Type B pancreatic cell (in vitro differentiated cells): ENCODE results near the gene ZDHHC7. TPM values are rescaled to one million over a fixed set of nuclear protein-coding genes. Genes with fewer than 3 reads are reported as not detected.

Experiments
- DNase-seq: peaks from one replicate; pipeline ENCODE4 v3.0.0; 2021; ENCODE audit warnings: mixed read lengths; ENCODE audit not compliant: unreplicated experiment; ENCODE audit errors: extremely low spot score
- H3K27ac Mint-ChIP-seq: 2 replicates; pipeline ENCODE4 v1.8.0; 2021; ENCODE audit warnings: mild to moderate bottlenecking, mixed read lengths
- H3K27me3 Mint-ChIP-seq: 2 replicates; pipeline ENCODE4 v1.8.0; 2021; ENCODE audit warnings: mixed read lengths
- H3K36me3 Mint-ChIP-seq: 2 replicates; pipeline ENCODE4 v1.8.0; 2021; ENCODE audit warnings: mixed read lengths
- H3K4me1 Mint-ChIP-seq: one replicate; pipeline ENCODE4 v1.8.0; 2021; ENCODE audit warnings: mixed read lengths; ENCODE audit not compliant: unreplicated experiment
- H3K4me3 Mint-ChIP-seq: 2 replicates; pipeline ENCODE4 v1.8.0; 2021; ENCODE audit warnings: mild to moderate bottlenecking, mixed read lengths
- H3K9me3 Mint-ChIP-seq: 2 replicates; pipeline ENCODE4 v1.8.0; 2021; ENCODE audit warnings: mixed read lengths
- total RNA-seq: library from RNA; stranded (reverse); gene quantifications from 2 replicates; pipeline ENCODE4 v1.2.1, GENCODE V29; 2021; ENCODE audit warnings: low replicate concordance
- TF ChIP-seq, protein P1 (sequence below): fragments of 200-600 bp; sonication (generic); conservative IDR thresholded peaks from 2 replicates; pipeline ENCODE4 v1.5.0; 2021; ENCODE audit warnings: antibody characterized with exemption, mild to moderate bottlenecking

The ZDHHC7 gene
- total RNA-seq, 1 donor from 2014 or later, result 47.1 TPM

DNA sequence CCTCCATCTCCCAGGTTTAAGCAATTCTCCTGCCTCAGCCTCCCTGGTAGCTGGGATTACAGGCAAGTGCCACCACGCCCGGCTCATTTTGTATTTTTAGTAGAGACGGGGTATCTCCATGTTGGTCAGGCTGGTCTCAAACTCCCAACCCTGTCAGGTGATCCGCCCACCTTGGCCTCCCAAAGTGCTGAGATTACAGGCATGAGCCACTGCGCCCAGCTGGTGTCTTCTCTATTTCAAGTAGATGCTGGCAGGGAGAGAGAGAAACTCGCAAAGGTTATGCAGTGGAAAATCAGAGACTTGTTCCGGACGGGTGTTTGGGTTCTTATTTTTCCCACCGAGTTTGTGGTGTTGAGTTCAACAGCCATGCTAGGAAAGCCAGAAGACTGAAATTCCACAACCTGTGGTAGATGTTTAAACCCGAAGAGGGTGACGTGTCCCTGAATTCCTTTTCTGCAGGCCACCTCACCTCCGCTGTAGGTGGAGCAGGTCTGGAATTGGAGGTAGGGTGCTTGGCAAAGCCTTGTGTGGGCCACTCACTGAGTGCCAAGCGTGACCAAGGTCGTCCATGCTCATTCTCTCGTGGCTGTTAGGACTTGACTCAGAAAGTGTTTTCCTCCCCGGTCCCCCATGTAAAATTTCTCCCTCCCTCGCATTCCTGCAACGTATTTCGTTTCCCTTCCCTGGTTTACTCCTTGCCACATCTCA is 7.3 kb upstream of the ZDHHC7 start:
- no peaks in the 10 kb centered on the region for H3K9me3 Mint-ChIP-seq
- no peaks in the 10 kb centered on the region for H3K36me3 Mint-ChIP-seq
- no peak overlapping the region for H3K4me3 Mint-ChIP-seq
- no peak for DNase-seq
- H3K4me1 Mint-ChIP-seq, result peaks cover 22% of the 10 kb centered on the region
- no peak overlapping the region for H3K27ac Mint-ChIP-seq
- peaks cover 3% of the 10 kb centered on the region for H3K27me3 Mint-ChIP-seq
- TF ChIP-seq, protein P1, sequence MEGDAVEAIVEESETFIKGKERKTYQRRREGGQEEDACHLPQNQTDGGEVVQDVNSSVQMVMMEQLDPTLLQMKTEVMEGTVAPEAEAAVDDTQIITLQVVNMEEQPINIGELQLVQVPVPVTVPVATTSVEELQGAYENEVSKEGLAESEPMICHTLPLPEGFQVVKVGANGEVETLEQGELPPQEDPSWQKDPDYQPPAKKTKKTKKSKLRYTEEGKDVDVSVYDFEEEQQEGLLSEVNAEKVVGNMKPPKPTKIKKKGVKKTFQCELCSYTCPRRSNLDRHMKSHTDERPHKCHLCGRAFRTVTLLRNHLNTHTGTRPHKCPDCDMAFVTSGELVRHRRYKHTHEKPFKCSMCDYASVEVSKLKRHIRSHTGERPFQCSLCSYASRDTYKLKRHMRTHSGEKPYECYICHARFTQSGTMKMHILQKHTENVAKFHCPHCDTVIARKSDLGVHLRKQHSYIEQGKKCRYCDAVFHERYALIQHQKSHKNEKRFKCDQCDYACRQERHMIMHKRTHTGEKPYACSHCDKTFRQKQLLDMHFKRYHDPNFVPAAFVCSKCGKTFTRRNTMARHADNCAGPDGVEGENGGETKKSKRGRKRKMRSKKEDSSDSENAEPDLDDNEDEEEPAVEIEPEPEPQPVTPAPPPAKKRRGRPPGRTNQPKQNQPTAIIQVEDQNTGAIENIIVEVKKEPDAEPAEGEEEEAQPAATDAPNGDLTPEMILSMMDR, result no peak

DNA sequence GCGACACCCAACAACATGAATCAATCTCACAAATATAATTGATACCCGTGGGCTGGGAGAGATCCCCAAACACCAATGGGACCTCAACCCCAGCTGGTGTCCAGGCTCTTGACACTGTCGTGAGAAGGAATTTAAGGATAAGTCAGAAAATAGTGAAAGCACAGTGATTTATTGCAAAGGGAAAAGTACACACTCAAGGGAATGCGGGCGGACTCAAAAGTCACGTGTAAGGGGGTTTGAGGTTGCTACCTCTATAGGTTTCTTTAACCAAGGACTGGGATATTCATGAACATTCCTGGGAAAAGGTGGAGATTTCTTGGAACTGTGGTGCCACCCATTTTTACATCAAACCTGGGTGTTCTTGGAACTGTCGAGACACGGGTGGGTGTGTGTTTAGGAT is 6.3 kb upstream of the ZDHHC7 start:
- Mint-ChIP-seq H3K27me3 (peaks cover 3% of the 10 kb centered on the region), H3K4me3 (no peak overlapping the region), H3K36me3 (no peaks in the 10 kb centered on the region), H3K27ac (peak overlapping the region; percentile 61), H3K4me1 (peaks cover 22% of the 10 kb centered on the region), H3K9me3 (no peaks in the 10 kb centered on the region)
- TF ChIP-seq, protein P1, result no peak
- no peak for DNase-seq

DNA sequence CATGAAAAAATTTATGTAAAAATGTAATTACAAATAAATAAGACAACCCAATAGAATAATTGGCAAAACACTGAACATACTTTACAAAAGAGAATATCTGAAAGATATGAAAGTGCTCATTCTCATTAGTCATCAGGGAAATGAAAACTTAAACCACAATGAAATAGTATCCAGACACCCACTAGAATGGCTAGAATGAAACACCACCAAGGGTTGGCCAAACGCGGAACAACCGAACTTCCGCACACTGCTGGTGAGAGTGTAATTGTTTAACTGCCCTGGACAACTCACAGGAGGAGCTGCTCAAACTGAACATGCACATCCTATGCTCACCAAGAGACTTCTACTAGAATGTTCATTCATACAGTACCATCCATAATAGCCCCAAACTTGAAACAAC is 5.8 kb upstream of the ZDHHC7 start:
- TF ChIP-seq, protein P1, result no peak
- H3K4me3 Mint-ChIP-seq, result no peak overlapping the region
- peak overlapping the region; percentile 61 for H3K27ac Mint-ChIP-seq
- no peak for DNase-seq
- H3K9me3 Mint-ChIP-seq, result no peaks in the 10 kb centered on the region
- H3K4me1 Mint-ChIP-seq, result peaks cover 22% of the 10 kb centered on the region
- no peaks in the 10 kb centered on the region for H3K36me3 Mint-ChIP-seq
- H3K27me3 Mint-ChIP-seq, result peaks cover 3% of the 10 kb centered on the region

DNA sequence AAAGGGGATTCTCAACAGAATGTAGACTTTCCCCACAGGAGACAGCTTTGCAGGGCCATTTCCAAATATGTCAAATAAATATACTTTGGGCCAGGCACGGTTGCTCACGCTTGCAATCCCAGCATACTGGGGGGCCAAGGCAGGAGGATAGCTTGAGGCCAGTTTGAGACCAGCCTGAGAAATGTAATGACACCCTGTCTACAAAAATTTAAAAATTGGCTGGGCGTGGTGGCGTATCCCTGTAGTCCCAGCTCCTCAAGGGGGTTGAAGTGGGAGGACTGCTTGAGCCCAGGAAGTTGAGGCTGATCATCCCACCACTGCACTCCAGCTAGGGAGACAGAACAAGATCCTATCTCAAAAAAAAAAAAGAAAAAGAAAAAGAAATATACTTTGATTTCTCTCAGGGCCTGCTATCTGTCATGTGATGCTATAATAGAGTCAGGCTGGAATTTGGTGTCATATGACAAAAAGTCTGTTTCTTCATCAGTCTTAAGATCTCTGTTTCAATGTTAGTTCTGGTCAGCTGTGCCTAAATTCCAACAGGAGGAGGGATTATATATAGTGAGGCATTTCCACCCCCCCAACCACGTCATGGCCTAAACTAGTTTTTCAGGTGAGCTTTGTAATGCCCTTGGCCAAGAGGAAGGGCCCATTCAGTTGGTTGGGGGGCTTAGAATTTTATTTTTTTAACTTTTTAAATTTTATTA is 4.3 kb upstream of the ZDHHC7 start:
- Mint-ChIP-seq H3K4me1 (peaks cover 26% of the 10 kb centered on the region), H3K9me3 (no peaks in the 10 kb centered on the region), H3K4me3 (peak overlapping the region; percentile 55), H3K36me3 (no peaks in the 10 kb centered on the region), H3K27me3 (peaks cover 3% of the 10 kb centered on the region), H3K27ac (peak overlapping the region; percentile 89)
- TF ChIP-seq, protein P1, result no peak
- no peak for DNase-seq

DNA sequence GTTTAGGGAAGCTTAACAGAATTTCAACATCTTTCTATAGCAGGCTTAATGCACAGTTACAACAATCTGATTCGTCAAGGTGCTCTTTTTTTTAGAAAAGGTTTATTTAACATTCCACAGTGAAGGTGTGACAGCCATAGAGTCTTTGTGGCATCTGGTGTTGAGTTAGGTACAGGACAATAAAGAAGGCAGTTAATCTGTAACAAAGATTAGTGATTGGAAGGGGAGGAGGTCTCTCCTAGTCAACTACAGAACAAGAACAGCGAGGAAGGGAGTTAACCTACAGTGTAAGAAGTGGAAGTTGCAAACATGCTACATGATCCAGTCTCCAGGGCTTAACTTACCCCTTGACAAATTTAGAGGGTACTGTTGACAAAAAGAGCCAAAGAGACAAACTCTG is 3.0 kb upstream of the ZDHHC7 start:
- no peak for DNase-seq
- H3K9me3 Mint-ChIP-seq, result no peaks in the 10 kb centered on the region
- H3K27me3 Mint-ChIP-seq, result peaks cover 3% of the 10 kb centered on the region
- peak overlapping the region; percentile 89 for H3K27ac Mint-ChIP-seq
- TF ChIP-seq, protein P1, result no peak
- no peaks in the 10 kb centered on the region for H3K36me3 Mint-ChIP-seq
- H3K4me1 Mint-ChIP-seq, result peaks cover 34% of the 10 kb centered on the region
- H3K4me3 Mint-ChIP-seq, result peak overlapping the region; percentile 50
